ENCODE measurements around the gene HAO2. TPM values are rescaled to one million over a fixed set of nuclear protein-coding genes. Genes with fewer than 3 reads are reported as not detected.

The HAO2 gene
- total RNA-seq, 1 donor from 2014 or later: not detected

DNA sequence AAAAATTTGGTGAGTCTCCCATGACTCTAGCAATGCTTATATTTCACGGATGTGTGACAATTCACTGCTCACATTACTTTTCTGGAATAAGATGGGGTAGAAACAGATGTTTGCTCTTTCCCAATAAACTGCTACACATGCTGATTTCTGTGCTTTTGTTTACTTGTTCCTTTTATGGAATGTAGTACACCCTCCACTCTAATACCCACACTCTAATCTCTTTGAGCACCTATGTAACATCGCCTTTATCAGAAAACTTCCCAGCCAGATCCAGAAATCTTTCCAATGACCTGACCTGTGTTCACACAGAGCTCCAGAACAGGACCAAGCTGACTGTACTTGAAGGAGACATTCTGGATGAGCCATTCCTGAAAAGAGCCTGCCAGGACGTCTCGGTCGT lies 50.5 kb downstream of the HAO2 start:
- intact Hi-C loops (cut with micrococcal nuclease): no loop called here
- ATAC-seq: no peak
- no peak for DNase-seq

DNA sequence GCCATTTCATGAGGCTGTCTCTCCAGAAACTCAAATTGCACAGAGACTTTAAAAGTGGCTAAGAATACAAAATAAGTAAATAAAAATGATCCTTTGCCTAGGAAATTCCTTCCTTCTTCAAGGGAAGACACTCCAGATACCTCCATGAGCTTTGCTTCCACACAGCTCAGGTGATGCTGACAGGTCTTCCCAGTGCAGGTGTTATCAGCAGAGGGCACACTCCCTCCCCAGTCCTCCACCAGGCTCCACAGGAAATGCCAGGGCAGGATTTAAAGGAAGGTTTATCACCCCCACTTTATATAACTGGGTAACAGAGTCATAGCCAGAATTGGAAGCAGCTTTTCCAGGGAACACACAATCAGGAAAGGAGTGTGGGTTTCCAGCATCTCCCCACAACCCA lies 52.1 kb downstream of the HAO2 start:
- DNase-seq: no peak
- ATAC-seq: no peak
- intact Hi-C loops (cut with micrococcal nuclease): no loop called here

DNA sequence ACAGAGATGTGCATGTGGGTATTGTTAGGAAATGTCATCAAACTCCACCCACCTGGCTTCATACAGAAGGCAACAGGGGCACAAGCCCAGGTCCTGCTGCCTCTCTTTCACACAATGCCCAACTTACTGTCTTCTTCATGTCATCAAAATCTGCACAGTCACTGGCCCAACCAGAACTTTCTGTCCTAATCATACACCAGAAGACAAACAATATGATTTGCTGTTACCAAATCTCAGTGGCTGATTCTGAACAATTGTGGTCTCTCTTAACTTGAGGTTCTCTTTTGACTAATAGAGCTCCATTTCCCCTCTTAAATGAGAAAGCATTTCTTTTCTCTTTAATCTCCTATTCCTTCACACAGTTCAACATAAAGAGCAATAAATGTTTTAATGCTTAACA lies 54.0 kb downstream of the HAO2 start:
- DNase-seq (no peak), ATAC-seq (no peak)
- intact Hi-C loops (cut with micrococcal nuclease): no loop called here

DNA sequence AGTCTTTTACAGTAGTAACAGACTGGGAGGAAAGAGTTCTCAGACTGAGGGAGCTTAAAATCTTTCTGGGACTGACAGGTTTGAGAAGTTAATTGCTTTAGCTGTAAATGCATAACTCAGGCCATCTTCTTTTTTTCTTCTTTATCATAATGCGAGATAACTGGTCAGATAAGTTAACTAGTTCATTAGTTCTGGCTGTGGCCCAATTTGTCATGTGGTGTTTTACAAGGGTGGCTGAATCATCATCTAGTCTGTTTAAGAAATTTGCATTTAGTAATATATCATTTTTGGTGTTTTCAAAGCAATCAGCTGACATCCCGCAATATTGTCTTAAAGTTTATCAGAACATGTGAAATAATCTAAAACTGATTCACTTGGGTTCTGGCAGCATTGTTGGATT lies 60.4 kb downstream of the HAO2 start:
- ATAC-seq (no peak), DNase-seq (no peak)
- intact Hi-C loops (cut with micrococcal nuclease): no loop called here

DNA sequence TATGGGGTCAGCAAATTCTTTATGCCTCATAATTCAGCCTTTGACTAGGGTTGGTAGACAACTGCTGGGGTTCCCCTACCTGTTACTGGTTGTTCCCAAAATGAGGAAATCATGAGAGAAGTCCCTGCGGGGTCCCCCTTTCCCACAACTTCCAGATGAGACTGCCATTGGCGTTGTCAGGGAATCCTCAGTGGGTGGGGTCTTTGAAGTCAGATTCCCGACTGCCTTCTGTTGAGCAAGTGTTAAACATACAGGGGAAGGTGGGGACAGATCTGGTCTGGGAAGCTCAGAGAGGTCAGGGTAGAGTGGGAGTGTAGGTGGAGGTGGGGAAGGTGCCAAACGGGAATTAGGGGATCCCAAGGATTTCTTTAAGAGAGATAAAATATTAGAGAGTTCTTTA lies 61.1 kb downstream of the HAO2 start:
- intact Hi-C loops (cut with micrococcal nuclease): no loop called here
- no peak for DNase-seq
- no peak for ATAC-seq

DNA sequence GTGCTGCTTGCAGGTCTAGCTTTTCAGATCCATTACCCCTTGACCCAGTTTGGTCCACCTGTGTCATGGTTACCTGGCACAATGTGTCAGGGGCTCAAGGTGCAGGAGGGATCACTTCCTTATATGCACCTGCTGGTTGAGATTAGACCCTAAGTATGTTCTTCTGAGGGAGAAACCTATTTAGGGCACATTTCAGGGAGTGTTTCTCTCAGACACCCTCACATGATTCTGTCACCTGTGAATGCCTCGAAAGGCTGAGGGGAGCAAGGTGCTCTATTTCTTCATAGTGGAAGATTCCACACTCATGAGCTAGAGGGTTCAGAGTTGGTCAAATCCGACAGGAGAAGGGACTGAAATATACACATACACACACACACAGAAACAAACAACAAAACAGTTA lies 61.9 kb downstream of the HAO2 start:
- DNase-seq (no peak), ATAC-seq (no peak)
- intact Hi-C loops (cut with micrococcal nuclease): no loop called here

DNA sequence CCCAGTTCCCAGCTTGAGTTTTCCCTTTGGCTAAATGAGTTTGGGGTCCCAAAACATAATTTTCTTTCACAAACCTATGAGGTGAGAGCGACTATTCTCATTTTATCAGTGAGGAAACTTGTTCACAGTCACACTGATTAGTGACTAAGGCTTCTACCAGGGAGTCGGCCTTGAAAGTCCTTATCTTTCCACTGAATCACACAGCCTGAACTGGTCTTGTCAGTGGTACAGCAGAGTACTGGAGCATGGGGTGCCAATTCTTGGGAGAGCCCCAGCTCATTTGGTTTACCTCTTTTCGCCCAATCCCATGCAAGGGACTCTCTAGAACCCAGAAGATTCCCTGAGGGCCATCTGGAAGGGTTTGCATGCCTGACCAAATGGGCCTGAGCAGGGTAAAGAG lies 63.3 kb downstream of the HAO2 start:
- DNase-seq: no peak
- ATAC-seq: no peak
- intact Hi-C loops (cut with micrococcal nuclease): no loop called here

DNA sequence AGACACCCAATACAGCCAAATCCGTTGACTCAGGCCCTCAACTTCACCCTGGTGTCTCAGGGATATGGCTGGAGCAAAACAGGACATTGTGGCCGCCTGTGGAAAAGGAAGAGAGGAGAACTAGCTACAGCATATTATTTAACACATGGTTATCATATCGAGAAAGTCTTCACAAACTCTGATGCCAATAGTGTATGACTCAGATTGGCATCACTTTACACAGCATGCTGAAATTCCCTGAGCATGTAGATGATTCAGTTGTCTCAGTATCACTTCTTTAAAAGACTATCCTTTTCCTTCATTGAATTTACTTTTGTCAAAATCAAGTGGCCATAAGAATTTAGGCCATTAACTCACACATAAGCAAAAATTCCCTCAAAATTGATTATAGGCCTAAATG lies 66.5 kb downstream of the HAO2 start:
- DNase-seq: no peak
- intact Hi-C loops (cut with micrococcal nuclease): no loop called here
- no peak for ATAC-seq

DNA sequence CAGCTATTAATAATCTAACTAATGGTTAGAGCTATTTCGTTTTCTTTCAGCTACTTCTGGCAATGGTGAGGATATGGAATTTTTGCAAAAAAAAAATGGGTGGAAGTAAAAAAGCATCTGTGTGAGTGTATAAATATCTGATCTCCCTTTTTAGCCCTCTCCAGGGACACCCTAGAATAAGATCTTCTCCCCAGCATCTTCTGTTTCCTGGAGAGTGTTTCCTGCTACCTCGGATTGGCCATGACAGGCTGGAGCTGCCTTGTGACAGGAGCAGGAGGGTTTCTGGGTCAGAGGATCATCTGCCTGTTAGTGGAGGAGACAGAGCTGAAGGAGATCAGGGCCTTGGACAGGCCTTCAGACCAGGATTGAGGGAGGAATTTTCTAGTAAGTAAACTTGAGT lies 70.2 kb downstream of the HAO2 start:
- intact Hi-C loops (cut with micrococcal nuclease): no loop called here
- peak; percentile 29 for ATAC-seq
- no peak for DNase-seq

DNA sequence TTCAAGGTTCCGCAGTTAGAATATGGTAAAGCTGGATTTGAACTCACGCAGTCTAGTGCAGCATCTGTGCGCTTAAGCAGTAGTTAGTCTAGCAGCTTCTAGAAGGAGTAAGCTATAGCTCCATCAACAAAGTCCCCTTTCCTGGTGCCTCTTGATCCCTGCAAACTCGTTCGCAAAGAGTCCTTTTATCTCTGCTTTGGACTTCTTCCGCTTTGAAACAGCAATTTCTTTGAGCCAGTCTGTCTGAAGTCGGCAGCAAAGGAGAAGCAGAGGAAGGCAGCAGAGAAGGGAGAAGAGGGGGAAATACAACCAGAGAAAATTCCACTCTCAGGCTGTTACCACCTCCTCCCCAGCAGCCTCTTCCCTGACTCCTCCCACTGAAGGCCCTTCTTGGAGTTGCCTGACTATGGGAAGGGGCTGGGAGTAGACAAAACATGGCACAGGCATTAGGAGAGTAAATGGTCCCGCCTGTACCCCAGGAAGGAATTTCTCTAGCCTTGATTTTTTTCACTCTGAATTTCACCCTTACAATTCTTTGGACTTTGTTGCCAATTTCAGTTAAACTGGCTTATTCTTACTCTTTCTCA lies 72.2 kb downstream of the HAO2 start:
- no peak for ATAC-seq
- DNase-seq: no peak
- intact Hi-C loops (cut with micrococcal nuclease): no loop called here

DNA sequence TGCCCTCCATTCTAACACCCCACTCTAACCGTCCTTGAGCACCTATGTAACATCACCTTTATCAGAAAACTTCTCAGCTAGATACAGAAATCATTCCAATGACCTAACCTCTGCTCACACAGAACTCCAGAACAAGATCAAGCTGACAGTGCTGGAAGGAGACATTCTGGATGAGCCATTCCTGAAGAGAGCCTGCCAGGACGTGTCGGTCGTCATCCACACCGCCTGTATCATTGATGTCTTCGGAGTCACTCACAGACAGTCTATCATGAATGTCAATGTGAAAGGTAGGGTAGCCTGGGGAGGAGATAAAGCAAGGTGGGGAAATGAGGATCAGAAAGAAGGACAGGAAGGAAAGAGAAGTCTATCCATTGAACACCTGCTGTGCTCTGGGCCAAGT lies 74.2 kb downstream of the HAO2 start:
- ATAC-seq (no peak), DNase-seq (no peak)
- intact Hi-C loops (cut with micrococcal nuclease): no loop called here

Other genes with a start within 250 kb of the HAO2 start
- gene WARS2, start 228.1 kb upstream of the HAO2 start, total RNA-seq: 9.3 TPM
- gene HSD3B2, start 46.4 kb downstream of the HAO2 start, total RNA-seq: not detected
- gene HSD3B1, start 138.4 kb downstream of the HAO2 start, total RNA-seq: not detected